Left lung (tissue), 14 donors: ENCODE results near the gene DHCR24. TPM values are rescaled to one million over a fixed set of nuclear protein-coding genes. Genes with fewer than 3 reads are reported as not detected.
"Not testable (repeated sequence)": the region's sequence is repeated elsewhere in the genome, so short reads cannot be mapped to it uniquely, and the experiment has no call there.

Source experiments
- ATAC-seq: fragments of 200-7000 bp; cut with Tn5 transposase; one replicate; pipeline ENCODE4 v1.9.1; 2020; ENCODE audit warnings: moderate library complexity
- DNase-seq, 4 donors: peaks; one replicate each; pipeline ENCODE4 v3.0.0-alpha.2; 2013 to 2020
- H3K27ac ChIP-seq, 2 donors: fragments of 200-600 bp; sonication (generic) in 1 of 2; one replicate each; pipeline versions ENCODE4 v1.5.0 to v1.8.0; 2020 to 2021
- H3K27me3 ChIP-seq, 2 donors: fragments of 200-600 bp; sonication (generic) in 1 of 2; one replicate each; pipeline versions ENCODE4 v1.5.0 to v1.8.0; 2020 to 2021
- H3K36me3 ChIP-seq, 2 donors: fragments of 200-600 bp; sonication (generic) in 1 of 2; one replicate each; pipeline versions ENCODE4 v1.5.0 to v1.8.0; 2020 to 2021
- H3K4me1 ChIP-seq, 2 donors: fragments of 200-600 bp; one replicate each; pipeline ENCODE4 v1.8.0; 2021
- H3K4me3 ChIP-seq, 2 donors: fragments of 200-600 bp; sonication (generic) in 1 of 2; one replicate each; pipeline versions ENCODE4 v1.5.0 to v1.8.0; 2020 to 2021; ENCODE audit warnings: mild to moderate bottlenecking in 1 of 2
- H3K9me3 ChIP-seq, 2 donors: fragments of 200-600 bp; sonication (generic) in 1 of 2; one replicate each; pipeline versions ENCODE4 v1.5.0 to v1.8.0; 2020 to 2021
- intact Hi-C, 2 donors: fragments of 100-400 bp; cut with DNase I; formaldehyde crosslinking; loops; one replicate each; pipeline versions ENCODE4 v1.11.2 to v1.14.2; 2022
- long read RNA-seq, 12 donors: library from polyadenylated mRNA in 2 of 12; unstranded in 2 of 12; transcript quantifications; one replicate each; pipeline ENCODE4 v2.0.0 and lab custom pipeline, GENCODE V29; 2019 to 2026
- polyA plus RNA-seq, 6 donors: library from polyadenylated mRNA; unstranded; fragments of 120-200 nt; gene quantifications; one replicate each; pipeline ENCODE4 v1.2.1, GENCODE V29; 2013; ENCODE audit not compliant: insufficient read length in 6 of 6
- total RNA-seq, 2 donors: library from RNA; stranded (reverse); fragmentation: NEBNext Ultra II Directional; extraction: Animal tissue kit (Norgen Biotek cat#: 25700); gene quantifications; one replicate each; pipeline ENCODE4 v1.2.1, GENCODE V29; 2021
- TF ChIP-seq, protein P1 (sequence below), 2 donors: fragments of 200-600 bp; sonication (generic) in 1 of 2; IDR thresholded peaks; one replicate each; pipeline versions ENCODE4 v1.5.0 to v1.8.0; 2021; ENCODE audit warnings: antibody characterized with exemption in 2 of 2
- donor health status: DM: no; HTN: yes; CAD: no.
- donor health status: DM: no; HTN: no; CAD: no.

Gene DHCR24, protein sequence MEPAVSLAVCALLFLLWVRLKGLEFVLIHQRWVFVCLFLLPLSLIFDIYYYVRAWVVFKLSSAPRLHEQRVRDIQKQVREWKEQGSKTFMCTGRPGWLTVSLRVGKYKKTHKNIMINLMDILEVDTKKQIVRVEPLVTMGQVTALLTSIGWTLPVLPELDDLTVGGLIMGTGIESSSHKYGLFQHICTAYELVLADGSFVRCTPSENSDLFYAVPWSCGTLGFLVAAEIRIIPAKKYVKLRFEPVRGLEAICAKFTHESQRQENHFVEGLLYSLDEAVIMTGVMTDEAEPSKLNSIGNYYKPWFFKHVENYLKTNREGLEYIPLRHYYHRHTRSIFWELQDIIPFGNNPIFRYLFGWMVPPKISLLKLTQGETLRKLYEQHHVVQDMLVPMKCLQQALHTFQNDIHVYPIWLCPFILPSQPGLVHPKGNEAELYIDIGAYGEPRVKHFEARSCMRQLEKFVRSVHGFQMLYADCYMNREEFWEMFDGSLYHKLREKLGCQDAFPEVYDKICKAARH
- 100 to 1,000 TPM; 668 to 741 TPM for total RNA-seq
- polyA plus RNA-seq: 10 to 100 TPM; 30.1 to 64.3 (median 41.7) TPM
- long read RNA-seq, donor 1, full-length matches to known transcripts: 5 of 12 reads
- long read RNA-seq, donor 1, partial matches to known transcripts: 7 of 12 reads
- long read RNA-seq, donor 1, other reads (novel, unspliced or antisense): 0 of 12 reads
- long read RNA-seq, donor 2, full-length matches to known transcripts: 2 of 2 reads
- long read RNA-seq, donor 2, partial matches to known transcripts: 0 of 2 reads
- long read RNA-seq, donor 2, other reads (novel, unspliced or antisense): 0 of 2 reads
- long read RNA-seq, donor 3, full-length matches to known transcripts: 7 of 7 reads
- long read RNA-seq, donor 3, partial matches to known transcripts: 0 of 7 reads
- long read RNA-seq, donor 3, other reads (novel, unspliced or antisense): 0 of 7 reads
- long read RNA-seq, donor 4, full-length matches to known transcripts: 13 of 42 reads
- long read RNA-seq, donor 4, partial matches to known transcripts: 10 of 42 reads
- long read RNA-seq, donor 4, other reads (novel, unspliced or antisense): 19 of 42 reads
- long read RNA-seq, donor 5, full-length matches to known transcripts: 4 of 9 reads
- long read RNA-seq, donor 5, partial matches to known transcripts: 5 of 9 reads
- long read RNA-seq, donor 5, other reads (novel, unspliced or antisense): 0 of 9 reads
- long read RNA-seq, donor 6, full-length matches to known transcripts: 8 of 14 reads
- long read RNA-seq, donor 6, partial matches to known transcripts: 6 of 14 reads
- long read RNA-seq, donor 6, other reads (novel, unspliced or antisense): 0 of 14 reads
- long read RNA-seq, donor 7, full-length matches to known transcripts: 3 of 3 reads
- long read RNA-seq, donor 7, partial matches to known transcripts: 0 of 3 reads
- long read RNA-seq, donor 7, other reads (novel, unspliced or antisense): 0 of 3 reads
- long read RNA-seq, donor 8, full-length matches to known transcripts: 8 of 30 reads
- long read RNA-seq, donor 8, partial matches to known transcripts: 22 of 30 reads
- long read RNA-seq, donor 8, other reads (novel, unspliced or antisense): 0 of 30 reads
- long read RNA-seq, donor 9: 0 reads
- long read RNA-seq, donor 10, full-length matches to known transcripts: 5 of 12 reads
- long read RNA-seq, donor 10, partial matches to known transcripts: 0 of 12 reads
- long read RNA-seq, donor 10, other reads (novel, unspliced or antisense): 7 of 12 reads
- long read RNA-seq, donor 11, full-length matches to known transcripts: 22 of 42 reads
- long read RNA-seq, donor 11, partial matches to known transcripts: 20 of 42 reads
- long read RNA-seq, donor 11, other reads (novel, unspliced or antisense): 0 of 42 reads
- long read RNA-seq, donor 12, full-length matches to known transcripts: 12 of 12 reads
- long read RNA-seq, donor 12, partial matches to known transcripts: 0 of 12 reads
- long read RNA-seq, donor 12, other reads (novel, unspliced or antisense): 0 of 12 reads

GRCh38 chr1:54886724-54887664 is at the start of gene DHCR24:
TSS of gene DHCR24 (minus strand) at chr1:54887195. CDS start at chr1:54887119, 76 bp downstream.
- Histone ChIP-seq H3K36me3 (peaks cover 0 to 15% of the 10 kb centered on the region in 2 donors), H3K4me3 (peak within 1 kb of the TSS; percentile 74 to 81), H3K27ac (peak within 1 kb of the TSS; percentile 73 to 77), H3K27me3 (peaks cover 0 to 27% of the 10 kb centered on the region in 2 donors), H3K4me1 (peaks cover 3 to 42% of the 10 kb centered on the region in 2 donors), H3K9me3 (no peaks in the 10 kb centered on the region)
- TF ChIP-seq, protein P1, sequence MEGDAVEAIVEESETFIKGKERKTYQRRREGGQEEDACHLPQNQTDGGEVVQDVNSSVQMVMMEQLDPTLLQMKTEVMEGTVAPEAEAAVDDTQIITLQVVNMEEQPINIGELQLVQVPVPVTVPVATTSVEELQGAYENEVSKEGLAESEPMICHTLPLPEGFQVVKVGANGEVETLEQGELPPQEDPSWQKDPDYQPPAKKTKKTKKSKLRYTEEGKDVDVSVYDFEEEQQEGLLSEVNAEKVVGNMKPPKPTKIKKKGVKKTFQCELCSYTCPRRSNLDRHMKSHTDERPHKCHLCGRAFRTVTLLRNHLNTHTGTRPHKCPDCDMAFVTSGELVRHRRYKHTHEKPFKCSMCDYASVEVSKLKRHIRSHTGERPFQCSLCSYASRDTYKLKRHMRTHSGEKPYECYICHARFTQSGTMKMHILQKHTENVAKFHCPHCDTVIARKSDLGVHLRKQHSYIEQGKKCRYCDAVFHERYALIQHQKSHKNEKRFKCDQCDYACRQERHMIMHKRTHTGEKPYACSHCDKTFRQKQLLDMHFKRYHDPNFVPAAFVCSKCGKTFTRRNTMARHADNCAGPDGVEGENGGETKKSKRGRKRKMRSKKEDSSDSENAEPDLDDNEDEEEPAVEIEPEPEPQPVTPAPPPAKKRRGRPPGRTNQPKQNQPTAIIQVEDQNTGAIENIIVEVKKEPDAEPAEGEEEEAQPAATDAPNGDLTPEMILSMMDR (IDR thresholded peaks at IDR 0.05): no peak
- DNase-seq (peak; percentile 69 to 96 (median 88)), ATAC-seq (peak; percentile 89)
- intact Hi-C loops: no loop called here

- Histone ChIP-seq H3K4me1 (no peaks in the 10 kb centered on the region), H3K9me3 (no peaks in the 10 kb centered on the region), H3K36me3 (no peaks in the 10 kb centered on the region), H3K4me3 (no peak overlapping the region), H3K27ac (no peak overlapping the region), H3K27me3 (no peaks in the 10 kb centered on the region)
- TF ChIP-seq, protein P1 (IDR thresholded peaks at IDR 0.05): no peak
- DNase-seq: no peak
- intact Hi-C loops: no loop called here
- ATAC-seq: no peak
Measured at GRCh38 chr1:54936791-54937190, 49.8 kb upstream of the DHCR24 start.

GRCh38 chr1:54934869-54935268 is 47.9 kb upstream of the DHCR24 start:
- no peaks in the 10 kb centered on the region for H3K4me1 ChIP-seq
- DNase-seq: no peak
- TF ChIP-seq, protein P1 (IDR thresholded peaks at IDR 0.05): no peak
- no peak overlapping the region for H3K4me3 ChIP-seq
- intact Hi-C loops: no loop called here
- H3K9me3 ChIP-seq: no peaks in the 10 kb centered on the region
- peak; percentile 67 for ATAC-seq
- no peaks in the 10 kb centered on the region for H3K36me3 ChIP-seq
- H3K27me3 ChIP-seq: no peaks in the 10 kb centered on the region
- H3K27ac ChIP-seq: no peak overlapping the region

GRCh38 chr1:54934081-54934480 is 47.1 kb upstream of the DHCR24 start:
- H3K9me3 ChIP-seq, H3K4me1 ChIP-seq, H3K36me3 ChIP-seq, ATAC-seq, H3K27me3 ChIP-seq, H3K4me3 ChIP-seq, intact Hi-C loops, H3K27ac ChIP-seq, DNase-seq: not testable (repeated sequence)
